HG03378 (cell line): ENCODE results near the gene PTP4A2.
"Not testable (repeated sequence)": the region's sequence is repeated elsewhere in the genome, so short reads cannot be mapped to it uniquely, and the experiment has no call there.

Source experiments
- ATAC-seq: cut with Tn5 transposase; IDR thresholded peaks from one replicate; pipeline ENCODE4 v1.9.1; 2021; ENCODE audit warnings: mild to moderate bottlenecking, moderate library complexity; ENCODE audit not compliant: unreplicated experiment

The PTP4A2 gene

GRCh38 chr1:31951276-31951675 is 13.1 kb upstream of the PTP4A2 start:
- no peak for ATAC-seq

DNA sequence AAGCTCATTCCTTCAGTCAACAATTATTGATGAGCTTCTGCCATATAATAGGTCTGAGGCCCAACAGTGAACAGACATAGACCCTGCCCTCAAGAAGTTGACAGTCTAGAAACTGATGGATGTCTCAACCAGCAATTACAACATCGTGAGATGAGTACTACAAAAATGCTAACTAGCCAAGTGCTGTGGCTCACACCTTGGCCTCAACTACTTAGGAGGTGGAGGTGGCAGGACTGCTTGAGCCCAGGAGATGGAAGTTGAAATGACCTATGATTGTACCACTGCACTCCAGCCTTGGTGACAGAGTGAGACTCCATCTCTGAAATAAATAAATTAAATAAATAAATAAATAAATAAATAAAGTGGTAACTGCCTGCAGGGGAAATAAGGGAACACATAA is 11.7 kb upstream of the PTP4A2 start:
- no peak for ATAC-seq

DNA sequence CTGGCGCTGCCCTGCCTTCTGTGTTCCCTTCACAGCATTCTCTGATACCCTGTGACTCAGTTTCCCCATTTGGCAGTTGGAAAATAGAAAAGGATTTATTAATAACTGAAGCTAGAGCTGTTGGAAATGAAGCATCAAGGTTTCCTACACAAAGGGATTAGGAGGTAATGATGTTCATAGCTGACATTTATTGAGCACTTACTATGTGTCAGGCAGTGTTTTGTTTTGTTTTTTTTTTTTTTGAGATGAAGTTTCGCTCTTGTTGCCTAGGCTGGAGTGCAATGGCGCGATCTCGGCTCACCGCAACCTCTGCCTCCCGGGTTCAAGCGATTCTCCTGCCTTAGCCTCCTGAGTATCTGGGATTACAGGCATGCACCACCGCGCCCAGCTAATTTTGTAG is 7.5 kb upstream of the PTP4A2 start:
- ATAC-seq, result not testable (repeated sequence)

DNA sequence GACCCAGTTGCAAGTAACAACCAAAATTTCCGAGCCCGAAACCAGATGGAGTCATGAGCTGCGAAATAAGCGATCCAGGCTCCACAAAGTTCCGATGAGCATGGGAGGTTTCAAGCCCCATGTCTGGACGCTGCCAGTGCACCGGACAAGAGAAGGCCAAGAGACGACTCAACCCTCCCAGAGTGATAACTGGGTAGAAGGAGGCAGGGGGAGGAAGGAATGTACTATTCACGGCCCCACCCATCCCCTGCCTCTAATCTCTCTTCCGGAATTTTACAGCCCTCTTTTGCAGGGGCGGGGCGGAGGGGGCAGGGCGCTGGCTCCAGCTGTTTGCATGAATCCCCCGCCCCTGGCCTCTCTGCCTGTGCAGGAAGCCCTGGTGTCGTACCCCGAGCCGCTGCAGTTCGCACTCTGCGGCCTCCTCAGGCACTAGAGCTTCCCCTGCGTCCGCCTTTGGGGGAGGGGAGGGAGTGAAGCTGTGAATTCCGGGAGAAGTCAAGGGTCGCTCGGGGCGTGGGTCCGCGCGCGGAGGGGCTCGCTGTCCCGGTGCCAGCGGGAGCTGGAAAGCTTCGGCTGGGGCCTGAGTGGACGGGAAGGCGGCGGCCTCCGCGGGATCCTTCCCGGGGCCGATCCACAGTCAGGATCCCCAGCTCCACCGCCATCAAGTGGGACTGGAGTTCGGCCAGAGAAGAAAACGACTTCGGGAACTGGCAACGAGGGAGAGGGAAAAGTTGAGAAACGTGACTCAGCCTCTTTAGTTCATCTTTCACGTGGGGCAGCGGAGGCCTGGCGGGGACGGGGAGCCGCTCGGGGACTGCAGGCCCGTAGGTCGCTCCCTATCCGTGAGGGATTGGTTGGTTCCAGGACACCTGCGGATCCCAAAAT is 6.3 kb upstream of the PTP4A2 start:
- no peak for ATAC-seq

DNA sequence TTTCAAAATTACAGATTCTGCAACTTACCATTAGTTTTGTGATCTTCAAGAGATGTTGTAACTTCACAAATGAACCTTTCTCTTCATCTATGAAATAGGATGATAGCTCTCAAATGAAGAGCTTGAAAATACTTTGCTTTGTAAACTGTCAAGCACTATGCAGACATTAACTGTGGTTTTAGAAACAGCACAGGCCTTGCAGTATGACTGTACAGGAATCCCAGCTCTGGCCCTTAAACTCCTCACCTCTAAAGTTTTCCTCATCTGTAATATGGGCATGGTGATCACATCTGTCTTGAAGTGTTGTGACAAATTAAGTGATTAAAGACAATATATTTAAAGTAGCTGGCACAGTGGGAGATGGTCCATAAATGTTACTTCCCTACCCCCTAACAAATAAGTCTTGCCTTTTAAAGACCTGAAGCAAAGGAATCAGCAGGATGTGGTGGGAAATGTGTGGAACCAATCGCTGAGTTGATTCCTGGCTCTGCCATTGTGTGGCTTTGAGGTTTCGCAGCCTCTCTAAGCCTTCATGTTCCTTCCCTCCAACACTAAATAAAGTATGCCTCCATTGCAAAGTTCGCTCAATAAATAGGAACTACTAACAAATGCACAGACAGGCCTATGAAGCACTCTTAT is 5.5 kb upstream of the PTP4A2 start:
- ATAC-seq, result no peak

GRCh38 chr1:31942061-31942460 is 3.9 kb upstream of the PTP4A2 start:
- not testable (repeated sequence) for ATAC-seq

GRCh38 chr1:31939484-31940329 is 1.5 kb upstream of the PTP4A2 start:
- peak; percentile 37 for ATAC-seq

DNA sequence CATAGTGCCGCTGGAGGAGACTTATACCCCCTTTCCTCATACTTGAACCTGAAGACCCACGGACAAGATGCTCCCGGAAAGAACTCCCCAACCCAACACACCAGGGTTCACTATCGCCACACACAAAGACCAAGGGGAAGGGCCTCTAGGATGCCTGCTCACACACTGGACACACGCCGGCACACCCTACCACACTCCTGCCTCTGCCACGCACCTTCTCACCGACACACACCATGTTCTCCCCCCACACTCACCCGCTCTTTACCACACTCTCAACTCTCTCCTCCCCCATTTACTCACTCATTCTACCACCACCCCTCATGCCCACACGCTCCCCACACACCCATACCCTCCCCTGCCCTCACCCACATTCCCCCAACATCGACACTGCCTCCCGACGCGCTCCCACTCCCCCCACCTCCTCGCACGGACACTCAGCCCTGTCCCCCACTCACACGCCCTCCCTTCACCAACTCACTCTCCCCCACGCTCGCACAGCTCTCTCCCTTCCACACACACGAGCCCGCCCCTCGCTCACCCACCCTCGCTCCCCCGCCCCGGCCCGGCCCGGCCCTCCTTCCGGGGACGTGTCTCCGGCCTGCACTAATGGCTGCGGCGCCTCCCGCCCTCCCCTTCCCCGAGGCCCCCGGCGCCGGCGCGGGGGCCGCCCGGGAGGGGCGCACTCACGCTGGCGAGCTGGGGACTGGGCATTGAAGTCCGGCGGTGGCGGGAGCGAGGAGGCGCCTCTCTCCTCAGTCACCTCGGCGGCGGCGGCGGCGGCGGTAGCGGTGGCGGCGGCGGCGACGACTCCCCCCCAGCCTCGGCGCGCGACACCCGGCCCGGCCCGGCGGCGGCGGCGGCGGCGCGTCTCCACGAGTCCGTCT is 626 bp downstream of the PTP4A2 start:
- ATAC-seq, result no peak

DNA sequence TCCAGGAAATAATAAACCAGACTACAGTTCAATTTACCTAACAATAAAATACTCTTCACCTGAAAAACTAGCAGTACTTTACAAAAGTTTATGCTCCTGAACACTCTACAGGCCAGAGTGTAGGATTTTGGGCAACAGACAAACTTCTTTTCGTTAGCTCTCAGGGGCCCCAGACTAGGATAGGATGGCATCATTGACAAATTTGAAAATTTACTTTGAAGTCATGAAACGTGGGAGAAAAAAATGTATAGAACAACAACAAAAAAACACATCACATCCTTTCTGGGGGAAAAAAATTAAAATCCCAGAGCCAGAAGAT is 1.2 kb downstream of the PTP4A2 start:
- no peak for ATAC-seq

DNA sequence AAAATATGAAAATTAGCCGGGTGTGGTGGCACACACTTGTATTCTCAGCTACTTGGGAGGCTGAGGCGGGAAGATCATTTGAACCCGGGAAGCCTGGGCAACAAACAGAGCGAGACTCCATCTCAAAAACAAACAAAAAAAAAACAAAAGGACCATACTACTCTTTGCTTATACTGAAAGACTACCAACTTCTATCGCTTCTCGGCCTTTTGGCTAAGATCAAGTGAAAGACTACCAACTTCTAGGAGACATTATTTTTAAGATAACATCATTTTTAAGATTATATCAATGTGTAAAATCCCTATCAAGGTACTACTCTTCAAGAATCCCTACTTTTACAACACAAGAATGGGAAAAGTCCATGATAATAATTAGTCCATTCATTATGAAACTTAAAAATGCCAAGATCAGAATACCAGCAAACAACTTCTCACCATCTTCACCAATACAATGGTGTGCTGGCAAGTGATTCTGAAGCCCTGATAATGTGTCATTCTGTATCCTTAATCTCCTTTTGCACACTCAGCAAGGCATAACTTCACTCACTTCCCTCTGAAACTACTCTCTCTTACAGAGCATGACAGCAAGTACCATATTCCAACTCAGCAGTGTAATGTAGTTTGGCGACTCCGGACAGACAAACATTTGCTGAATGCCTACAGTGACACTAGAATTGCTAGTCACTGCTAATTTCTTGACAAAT is 1.7 kb downstream of the PTP4A2 start:
- ATAC-seq, result no peak

GRCh38 chr1:31934706-31935629 is 3.2 kb downstream of the PTP4A2 start:
- no peak for ATAC-seq

GRCh38 chr1:31932491-31933316 is 5.5 kb downstream of the PTP4A2 start:
- ATAC-seq, result no peak

GRCh38 chr1:31931593-31932225 is 6.5 kb downstream of the PTP4A2 start:
- ATAC-seq, result no peak

DNA sequence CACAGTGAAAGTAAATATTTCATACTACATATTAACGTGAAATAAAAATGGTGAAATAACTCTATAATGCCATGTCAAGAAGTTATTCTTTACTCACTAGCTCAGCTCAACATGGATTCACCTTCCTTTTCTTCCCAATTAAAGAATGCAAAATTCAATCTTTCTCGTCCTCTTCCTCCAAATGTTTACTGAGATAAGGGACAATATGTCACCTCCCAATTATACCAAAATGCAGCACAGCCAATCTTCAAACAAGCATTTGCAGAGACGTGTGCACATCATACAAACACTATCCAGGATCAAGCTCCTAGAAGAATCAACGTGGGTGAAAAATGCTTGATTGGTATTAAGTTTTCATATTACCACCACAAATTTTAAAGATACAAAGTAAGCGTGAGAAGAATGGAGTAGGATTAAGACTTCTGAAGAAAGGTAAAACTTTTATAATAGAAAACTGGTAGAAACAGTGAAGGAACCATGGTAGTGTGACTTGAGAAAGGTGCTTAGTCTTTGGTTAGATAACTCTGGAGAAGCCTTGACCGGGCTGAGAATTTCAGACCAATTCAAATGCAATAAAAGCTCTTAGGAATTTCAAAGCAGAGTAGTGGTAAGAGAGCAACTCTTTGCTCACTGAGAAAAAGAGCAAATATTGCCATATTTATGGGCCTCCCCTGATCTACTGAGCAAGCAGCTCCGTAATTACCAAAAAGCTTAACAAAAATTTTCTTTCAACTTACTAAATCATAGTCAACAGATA is 7.2 kb downstream of the PTP4A2 start:
- no peak for ATAC-seq

DNA sequence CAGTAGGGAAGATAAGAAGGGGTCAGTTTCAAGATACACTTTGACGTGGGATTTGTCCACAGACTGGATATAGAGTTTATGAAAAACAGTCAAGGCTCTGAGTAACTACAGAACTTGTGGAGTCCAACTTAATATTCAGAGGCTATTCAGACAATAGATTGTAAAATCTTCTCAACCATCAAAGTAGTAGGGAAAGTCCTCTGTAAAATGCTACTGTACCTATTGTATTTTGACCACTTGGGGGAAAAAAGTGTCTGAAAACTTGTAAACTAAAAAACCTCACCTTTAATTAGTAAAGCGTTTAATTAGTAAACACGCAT is 10.5 kb downstream of the PTP4A2 start:
- ATAC-seq, result no peak

DNA sequence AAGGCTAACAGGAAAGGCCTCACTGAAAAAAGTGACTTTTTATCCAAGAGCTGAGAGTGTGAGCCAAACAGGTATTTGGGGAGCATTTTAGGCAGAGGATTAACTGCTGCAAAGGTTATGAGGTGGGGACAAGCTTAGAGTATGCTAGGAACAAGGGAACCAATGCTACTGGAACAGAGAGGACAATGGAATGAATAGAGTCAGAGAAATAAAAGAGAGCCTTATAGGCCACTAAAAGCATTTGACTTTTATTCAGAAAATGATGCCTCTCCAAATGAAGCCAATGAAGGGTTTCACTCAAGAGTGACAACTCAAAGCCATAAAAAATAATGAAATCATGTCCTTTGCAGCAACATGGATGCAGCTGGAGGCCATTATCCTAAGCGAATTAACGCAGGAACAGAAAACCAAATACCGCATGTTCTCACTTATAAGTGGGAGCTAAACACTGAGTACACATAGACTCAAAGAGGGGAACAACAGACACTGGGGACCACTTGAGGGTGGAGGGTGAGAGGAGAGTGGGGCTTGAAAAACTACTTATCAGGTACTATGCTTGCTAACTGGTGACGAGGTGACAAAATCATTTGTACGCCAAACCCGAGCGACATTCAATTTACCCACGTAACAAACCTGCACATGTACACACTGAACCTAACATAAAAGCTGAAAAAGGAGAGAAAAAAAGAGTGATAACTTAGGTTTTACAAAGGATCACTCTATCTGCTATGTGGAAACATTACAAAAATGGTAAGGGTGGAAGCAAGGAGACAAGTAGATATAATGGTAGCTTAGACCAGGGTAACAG is 11.1 kb downstream of the PTP4A2 start:
- no peak for ATAC-seq
